Heart left ventricle (tissue), 16 donors: Measurements from ENCODE around the gene ENKD1. TPM values are rescaled to one million over a fixed set of nuclear protein-coding genes. Genes with fewer than 3 reads are reported as not detected.

ENCODE experiments used
- ATAC-seq, 4 donors: fragments of 200-7000 bp; cut with Tn5 transposase; one replicate each; pipeline ENCODE4 v1.9.1; 2020 to 2022; ENCODE audit warnings: moderate library complexity in 4 of 4, mild to moderate bottlenecking in 3 of 4, moderate number of reproducible peaks in 1 of 4
- DNase-seq, 5 donors: peaks; one replicate each; pipeline ENCODE4 v3.0.0-alpha.2; 2020
- H3K27ac ChIP-seq, 12 donors: fragments of 200-600 bp; sonication (generic) in 4 of 12; one replicate each; pipeline versions ENCODE4 v1.5.0 to v1.8.0; 2016 to 2022; ENCODE audit warnings: mild to moderate bottlenecking in 2 of 12
- H3K27me3 ChIP-seq, 9 donors: fragments of 200-600 bp; sonication (generic) in 2 of 9; one replicate each; pipeline versions ENCODE4 v1.5.1 to v1.8.0; 2016 to 2022; ENCODE audit warnings: mild to moderate bottlenecking in 3 of 9
- H3K36me3 ChIP-seq, 9 donors: fragments of 200-600 bp; sonication (generic) in 2 of 9; one replicate each; pipeline versions ENCODE4 v1.5.0 to v1.8.0; 2018 to 2022; ENCODE audit warnings: mild to moderate bottlenecking in 2 of 9
- H3K4me1 ChIP-seq, 12 donors: fragments of 200-600 bp; sonication (generic) in 4 of 12; one replicate each; pipeline versions ENCODE4 v1.5.0 to v1.8.0; 2016 to 2022; ENCODE audit warnings: mild to moderate bottlenecking in 3 of 12
- H3K4me3 ChIP-seq, 12 donors: fragments of 200-600 bp; sonication (generic) in 4 of 12; one replicate each; pipeline versions ENCODE4 v1.5.0 to v1.8.0; 2017 to 2022; ENCODE audit warnings: mild to moderate bottlenecking in 9 of 12, moderate library complexity in 4 of 12
- H3K9me3 ChIP-seq, 12 donors: fragments of 200-600 bp; sonication (generic) in 4 of 12; one replicate each; pipeline versions ENCODE4 v1.5.0 to v1.8.0; 2016 to 2022; ENCODE audit warnings: mild to moderate bottlenecking in 1 of 12
- POLR2A ChIP-seq, 2 donors: fragments of 450-650 bp; IDR thresholded peaks; one replicate each; pipeline ENCODE4 v1.6.1; 2017; ENCODE audit warnings: antibody characterized with exemption in 2 of 2, mild to moderate bottlenecking in 2 of 2, moderate library complexity in 2 of 2
- WGBS, 4 donors: extraction: QIAGEN DNeasy Blood & Tissue Kit in 2 of 4; methylation state at CpG; one replicate each; pipeline versions ENCODE4 v1.1.5 to v1.1.7; 2013 to 2018; 5-methylcytosine and 5-hydroxymethylcytosine counted together
- intact Hi-C, 10 donors: fragments of 100-400 bp; cut with DNase I; formaldehyde crosslinking; loops; one replicate each; pipeline versions ENCODE4 v1.11.1 to v1.14.2; 2022
- polyA plus RNA-seq, 2 donors: library from polyadenylated mRNA; stranded (reverse); fragments of 200-250 nt; gene quantifications; one replicate each; pipeline ENCODE4 v1.2.3, GENCODE V29; 2013
- total RNA-seq, 9 donors: library from RNA; depleted of rRNA in 2 of 9; stranded (reverse); fragments of >200 nt in 2 of 9; fragmentation: NEBNext Ultra II Directional in 3 of 9; extraction: Animal tissue kit (Norgen Biotek cat#: 25700) in 3 of 9; gene quantifications; one replicate each; pipeline versions ENCODE4 v1.1.0 to v1.2.4, GENCODE V29; 2016 to 2023
- TF ChIP-seq, protein P1 (sequence below), 12 donors: fragments of 200-600 bp; sonication (generic) in 4 of 12; IDR thresholded peaks; one replicate each; pipeline versions ENCODE4 v1.5.0 to v1.8.0; 2018 to 2022; ENCODE audit warnings: antibody characterized with exemption in 12 of 12, mild to moderate bottlenecking in 5 of 12
- donor health status: ischemic (EF 13 %, LVEDD 7.1; RV severe dilation, severe dysfunction).
- donor health status: healthy with polysubstance abuse.
- donor health status: DM: no; HTN: yes; CAD: no.
- donor health status: DM: no; HTN: no; CAD: no.
- donor health status: ischemic (EF 25% LVEDD 6.9; RV normal size, moderate dysfunction).
- donor health status: ischemic (EF 25% LVEDD 5.7; RV mildly dilated, moderate dysfunction).
- donor health status: healthy.
- donor health status: DM: yes; HTN: yes; CAD: no.
- donor health status: ischemic (EF 35%, LVEDD 5.7; RV mildly dilated, moderate dysfunction).
- donor health status: nonischemic (EF 11% LVEDD 7.7; RV severe dilation, severe dysfunction).
- donor health status: DM: yes; HTN: yes; CAD: no.
- donor health status: PGD.
- donor health status: ischemic (EF 29% LVEDD 5.4; RV normal size, mild dysfunction).
- donor health status: nonischemic (EF 23%, LVEDD 6.1; RV moderate dilation, normal function).

Gene ENKD1
- total and polyA plus RNA-seq, 11 donors: 7.6 to 26.9 (median 10.6) TPM

DNA sequence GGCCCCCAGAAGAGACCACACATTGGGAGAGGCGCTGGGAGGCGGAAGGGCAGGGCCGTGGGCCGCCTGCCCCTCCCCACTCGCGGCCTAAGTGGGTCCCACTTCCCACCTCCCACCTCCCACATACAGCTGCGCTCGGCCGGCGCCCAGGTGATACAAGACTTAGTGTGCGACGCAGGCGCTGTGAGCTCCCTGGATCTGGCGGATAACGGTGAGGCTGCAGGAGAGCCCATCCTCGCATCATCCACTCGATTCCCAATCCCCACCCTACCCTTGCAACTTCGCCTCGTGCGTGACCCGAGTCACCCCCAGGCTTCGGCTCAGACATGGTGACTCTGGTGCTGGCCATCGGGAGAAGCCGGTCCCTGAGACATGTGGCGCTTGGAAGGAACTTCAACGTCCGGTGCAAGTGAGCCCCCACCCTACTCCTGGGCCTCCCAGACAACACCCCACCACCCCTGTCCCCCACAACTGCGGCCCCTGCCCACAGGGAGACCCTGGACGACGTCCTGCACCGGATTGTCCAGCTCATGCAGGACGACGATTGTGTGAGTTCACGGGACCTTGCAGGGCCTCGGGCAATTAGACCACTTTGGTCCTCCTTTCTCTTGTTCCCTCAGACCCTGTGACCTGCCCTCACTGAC is 17.7 kb downstream of the ENKD1 start:
- Histone ChIP-seq H3K27ac (no peak overlapping the region), H3K9me3 (no peaks in the 10 kb centered on the region), H3K36me3 (no peaks in the 10 kb centered on the region), H3K4me3 (no peak overlapping the region), H3K4me1 (peaks cover 0 to 44% (median 14%) of the 10 kb centered on the region in 12 donors), H3K27me3 (peaks cover 26 to 89% (median 62%) of the 10 kb centered on the region in 9 donors)
- 46 to 54% (median 50%) methylated on average over 29 to 35 of the region's 35 CpGs for WGBS, 4 donors
- intact Hi-C loops: loop anchor here in 3 of 10 donors (5.0 to 10.0 kb wide), 2 partner anchors 104 to 127 kb away; no protein-coding TSS in a partner anchor
- TF ChIP-seq, protein P1, sequence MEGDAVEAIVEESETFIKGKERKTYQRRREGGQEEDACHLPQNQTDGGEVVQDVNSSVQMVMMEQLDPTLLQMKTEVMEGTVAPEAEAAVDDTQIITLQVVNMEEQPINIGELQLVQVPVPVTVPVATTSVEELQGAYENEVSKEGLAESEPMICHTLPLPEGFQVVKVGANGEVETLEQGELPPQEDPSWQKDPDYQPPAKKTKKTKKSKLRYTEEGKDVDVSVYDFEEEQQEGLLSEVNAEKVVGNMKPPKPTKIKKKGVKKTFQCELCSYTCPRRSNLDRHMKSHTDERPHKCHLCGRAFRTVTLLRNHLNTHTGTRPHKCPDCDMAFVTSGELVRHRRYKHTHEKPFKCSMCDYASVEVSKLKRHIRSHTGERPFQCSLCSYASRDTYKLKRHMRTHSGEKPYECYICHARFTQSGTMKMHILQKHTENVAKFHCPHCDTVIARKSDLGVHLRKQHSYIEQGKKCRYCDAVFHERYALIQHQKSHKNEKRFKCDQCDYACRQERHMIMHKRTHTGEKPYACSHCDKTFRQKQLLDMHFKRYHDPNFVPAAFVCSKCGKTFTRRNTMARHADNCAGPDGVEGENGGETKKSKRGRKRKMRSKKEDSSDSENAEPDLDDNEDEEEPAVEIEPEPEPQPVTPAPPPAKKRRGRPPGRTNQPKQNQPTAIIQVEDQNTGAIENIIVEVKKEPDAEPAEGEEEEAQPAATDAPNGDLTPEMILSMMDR (IDR thresholded peaks at IDR 0.05): no peak
- no peak for TF ChIP-seq POLR2A (IDR thresholded peaks at IDR 0.05)
- DNase-seq (no peak), ATAC-seq (no peak)

- ATAC-seq: no peak
- 16 to 51% (median 26%) methylated on average over 15 to 65 of the region's 65 CpGs for WGBS, 4 donors
- no peak overlapping the region for H3K4me3 ChIP-seq
- peaks cover 19 to 82% (median 58%) of the 10 kb centered on the region in 9 donors for H3K27me3 ChIP-seq
- no peak overlapping the region for H3K27ac ChIP-seq
- DNase-seq: no peak
- H3K4me1 ChIP-seq: peaks cover 0 to 37% (median 8%) of the 10 kb centered on the region in 12 donors
- TF ChIP-seq, protein P1 (IDR thresholded peaks at IDR 0.05): no peak
- TF ChIP-seq POLR2A (IDR thresholded peaks at IDR 0.05): no peak
- H3K9me3 ChIP-seq: no peaks in the 10 kb centered on the region
- intact Hi-C loops: loop anchor here in 3 of 10 donors (5.0 to 10.0 kb wide), 2 partner anchors 103 to 126 kb away; no protein-coding TSS in a partner anchor
- H3K36me3 ChIP-seq: no peaks in the 10 kb centered on the region
Measured at GRCh38 chr16:67648088-67648763, 18.3 kb downstream of the ENKD1 start.

- WGBS, 4 donors: 72 to 83% (median 75%) methylated on average over 9 to 13 of the region's 13 CpGs
- Histone ChIP-seq H3K9me3 (no peaks in the 10 kb centered on the region), H3K4me3 (no peak overlapping the region), H3K36me3 (no peaks in the 10 kb centered on the region), H3K4me1 (peaks cover 0 to 32% (median 7%) of the 10 kb centered on the region in 12 donors), H3K27ac (no peak overlapping the region), H3K27me3 (peaks cover 15 to 77% (median 58%) of the 10 kb centered on the region in 9 donors)
- DNase-seq (no peak), ATAC-seq (no peak)
- TF ChIP-seq POLR2A (IDR thresholded peaks at IDR 0.05): no peak
- TF ChIP-seq, protein P1 (IDR thresholded peaks at IDR 0.05): no peak
- intact Hi-C loops: loop anchor here in 3 of 10 donors (5.0 to 10.0 kb wide), 2 partner anchors 103 to 125 kb away; no protein-coding TSS in a partner anchor
Measured at GRCh38 chr16:67647681-67648080, 18.9 kb downstream of the ENKD1 start.

DNA sequence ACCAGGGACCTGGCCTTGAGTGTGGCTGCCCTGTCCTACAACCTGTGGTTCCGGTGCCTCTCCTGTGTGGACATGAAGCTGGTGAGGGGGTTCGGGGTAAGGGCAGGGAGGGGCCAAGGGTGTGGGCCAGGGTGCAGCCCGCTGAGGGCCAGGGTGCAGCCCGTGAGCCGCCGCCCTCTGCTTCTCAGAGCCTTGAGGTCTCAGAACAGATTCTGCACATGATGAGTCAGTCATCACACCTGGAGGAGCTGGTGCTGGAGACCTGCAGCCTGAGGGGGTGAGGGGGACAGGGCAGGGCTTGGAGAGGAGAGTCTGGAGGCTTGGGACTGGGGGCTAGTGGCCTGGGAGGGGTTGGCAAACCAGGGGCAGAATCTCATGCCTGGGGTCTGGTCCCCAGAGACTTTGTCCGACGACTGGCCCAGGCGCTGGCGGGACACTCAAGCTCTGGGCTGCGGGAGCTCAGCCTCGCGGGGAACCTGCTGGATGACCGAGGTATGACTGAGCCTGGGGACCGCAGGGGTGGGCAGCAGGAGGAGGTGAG is 19.4 kb downstream of the ENKD1 start:
- intact Hi-C loops: loop anchor here in 3 of 10 donors (5.0 to 10.0 kb wide), 2 partner anchors 102 to 125 kb away; no protein-coding TSS in a partner anchor
- no peak for ATAC-seq
- Histone ChIP-seq H3K27me3 (peaks cover 15 to 72% (median 54%) of the 10 kb centered on the region in 9 donors), H3K4me1 (peaks cover 0 to 29% (median 9%) of the 10 kb centered on the region in 12 donors), H3K9me3 (no peaks in the 10 kb centered on the region), H3K27ac (no peak overlapping the region), H3K4me3 (no peak overlapping the region), H3K36me3 (no peaks in the 10 kb centered on the region)
- TF ChIP-seq, protein P1 (IDR thresholded peaks at IDR 0.05): no peak
- TF ChIP-seq POLR2A (IDR thresholded peaks at IDR 0.05): no peak
- WGBS, 4 donors: 71 to 85% (median 73%) methylated on average over 13 to 15 of the region's 15 CpGs
- no peak for DNase-seq
